Mesothelial cell of epicardium (in vitro differentiated cells): ENCODE measurements around the gene DBNL. TPM values are rescaled to one million over a fixed set of nuclear protein-coding genes. Genes with fewer than 3 reads are reported as not detected.

Experiments used
- DNase-seq, 2 experiments: peaks; one replicate each; pipeline ENCODE4 v3.0.0; 2021; ENCODE audit warnings: low spot score in 2 of 2; ENCODE audit not compliant: unreplicated experiment in 2 of 2
- H3K27ac Mint-ChIP-seq: 2 replicates; pipeline ENCODE4 v1.8.0; 2021; ENCODE audit warnings: mixed read lengths
- H3K27me3 Mint-ChIP-seq: 2 replicates; pipeline ENCODE4 v1.8.0; 2021; ENCODE audit warnings: low read depth, mixed read lengths
- H3K36me3 Mint-ChIP-seq: 2 replicates; pipeline ENCODE4 v1.8.0; 2021; ENCODE audit warnings: mixed read lengths
- H3K4me1 Mint-ChIP-seq: 2 replicates; pipeline ENCODE4 v1.8.0; 2021; ENCODE audit warnings: mixed read lengths
- H3K4me3 Mint-ChIP-seq: 2 replicates; pipeline ENCODE4 v1.8.0; 2021; ENCODE audit warnings: mild to moderate bottlenecking, moderate library complexity, mixed read lengths
- H3K9me3 Mint-ChIP-seq: 2 replicates; pipeline ENCODE4 v1.8.0; 2021; ENCODE audit warnings: mixed read lengths
- total RNA-seq: library from RNA; stranded (reverse); gene quantifications from 3 replicates; pipeline ENCODE4 v1.2.1, GENCODE V29; 2021
- TF ChIP-seq, protein P1 (sequence below): fragments of 200-600 bp; sonication (generic); IDR thresholded peaks from one replicate; pipeline ENCODE4 v1.5.0; 2021; ENCODE audit warnings: antibody characterized with exemption; ENCODE audit not compliant: unreplicated experiment

DBNL gene
- total RNA-seq, 1 donor from 2014 or later: 70.9 TPM

DNA sequence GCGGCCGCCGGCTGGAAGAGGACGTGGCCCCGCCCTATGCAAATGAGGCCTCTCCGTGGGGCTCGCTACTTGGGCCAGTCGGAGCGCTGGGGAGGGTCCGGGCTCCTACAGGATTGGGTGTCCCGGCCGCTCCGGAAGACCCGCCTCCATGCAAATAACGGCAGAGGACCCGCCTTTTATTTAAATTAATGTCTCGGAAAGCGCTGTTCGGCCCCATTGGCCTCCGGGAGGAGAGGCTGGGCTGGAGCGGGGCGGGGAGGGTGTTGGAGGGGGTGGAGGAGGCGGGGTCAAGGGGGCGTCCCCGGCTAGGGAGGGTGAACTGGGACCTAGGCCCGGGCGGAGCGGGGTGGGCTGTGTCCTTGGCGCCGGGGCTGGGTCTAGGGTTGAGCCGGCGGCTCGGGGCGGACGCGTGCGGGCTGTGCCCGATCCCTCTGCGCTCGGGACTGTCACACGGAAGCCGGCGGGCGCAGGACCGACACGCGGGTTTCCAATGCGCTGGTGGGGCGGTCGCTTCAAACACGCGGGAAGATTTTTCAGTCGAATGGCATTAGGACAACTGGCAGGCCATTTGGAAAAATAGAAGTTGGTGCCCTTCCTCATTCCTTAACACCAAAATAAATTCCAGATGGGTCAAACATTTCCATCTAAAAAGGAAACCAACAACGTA, 38.2 kb downstream of the DBNL start:
- TF ChIP-seq, protein P1, sequence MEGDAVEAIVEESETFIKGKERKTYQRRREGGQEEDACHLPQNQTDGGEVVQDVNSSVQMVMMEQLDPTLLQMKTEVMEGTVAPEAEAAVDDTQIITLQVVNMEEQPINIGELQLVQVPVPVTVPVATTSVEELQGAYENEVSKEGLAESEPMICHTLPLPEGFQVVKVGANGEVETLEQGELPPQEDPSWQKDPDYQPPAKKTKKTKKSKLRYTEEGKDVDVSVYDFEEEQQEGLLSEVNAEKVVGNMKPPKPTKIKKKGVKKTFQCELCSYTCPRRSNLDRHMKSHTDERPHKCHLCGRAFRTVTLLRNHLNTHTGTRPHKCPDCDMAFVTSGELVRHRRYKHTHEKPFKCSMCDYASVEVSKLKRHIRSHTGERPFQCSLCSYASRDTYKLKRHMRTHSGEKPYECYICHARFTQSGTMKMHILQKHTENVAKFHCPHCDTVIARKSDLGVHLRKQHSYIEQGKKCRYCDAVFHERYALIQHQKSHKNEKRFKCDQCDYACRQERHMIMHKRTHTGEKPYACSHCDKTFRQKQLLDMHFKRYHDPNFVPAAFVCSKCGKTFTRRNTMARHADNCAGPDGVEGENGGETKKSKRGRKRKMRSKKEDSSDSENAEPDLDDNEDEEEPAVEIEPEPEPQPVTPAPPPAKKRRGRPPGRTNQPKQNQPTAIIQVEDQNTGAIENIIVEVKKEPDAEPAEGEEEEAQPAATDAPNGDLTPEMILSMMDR: no peak
- DNase-seq: peak; percentile 93 to 95
- Mint-ChIP-seq H3K27ac (peak overlapping the region; percentile 73), H3K4me1 (peaks cover 21% of the 10 kb centered on the region), H3K27me3 (no peaks in the 10 kb centered on the region), H3K9me3 (no peaks in the 10 kb centered on the region), H3K4me3 (peak overlapping the region; percentile 81), H3K36me3 (peaks cover 7% of the 10 kb centered on the region)

DNA sequence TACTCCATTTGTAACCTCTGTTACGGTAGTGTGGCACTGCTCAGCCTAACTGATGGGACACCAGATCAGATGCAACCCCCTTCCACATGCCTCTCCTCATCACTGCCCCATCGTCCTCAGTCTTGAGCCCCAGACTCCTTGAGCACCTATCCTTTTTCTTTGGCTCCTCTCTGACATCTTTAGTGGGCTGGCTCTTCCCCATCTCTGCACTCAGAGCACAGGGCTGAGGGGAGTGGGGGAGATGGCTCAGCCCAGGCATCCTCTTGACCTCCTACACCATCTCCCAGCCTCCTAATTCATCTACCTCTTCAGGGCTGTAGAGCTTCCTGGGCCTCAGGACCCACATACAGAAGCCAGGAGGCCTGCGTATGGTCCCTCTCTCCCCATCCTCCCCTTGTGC, 39.3 kb downstream of the DBNL start:
- Mint-ChIP-seq H3K4me3 (peak overlapping the region; percentile 50), H3K27ac (no peak overlapping the region), H3K9me3 (no peaks in the 10 kb centered on the region), H3K4me1 (peaks cover 23% of the 10 kb centered on the region), H3K27me3 (no peaks in the 10 kb centered on the region), H3K36me3 (no peaks in the 10 kb centered on the region)
- TF ChIP-seq, protein P1: no peak
- no peak for DNase-seq

DNA sequence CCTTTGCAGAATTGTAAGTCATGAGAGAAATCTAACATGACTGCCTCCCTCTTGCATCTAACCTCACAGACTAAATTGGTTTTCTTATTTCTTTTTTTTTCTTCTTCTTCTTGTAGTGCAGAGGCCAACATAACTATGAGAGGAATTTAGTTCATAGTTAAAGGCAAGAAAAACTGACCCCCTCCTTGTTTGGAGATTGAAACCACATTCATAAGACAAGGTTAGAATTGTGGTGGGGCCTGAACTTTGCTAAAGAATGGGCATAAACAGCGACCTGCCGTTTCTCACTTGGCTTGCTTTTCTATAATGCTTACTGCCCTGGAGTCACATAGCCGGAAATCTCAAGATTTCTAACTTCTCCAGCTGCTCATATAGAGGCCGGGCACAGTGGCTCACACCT, 40.2 kb downstream of the DBNL start:
- DNase-seq: no peak
- Mint-ChIP-seq H3K4me3 (no peak overlapping the region), H3K27me3 (no peaks in the 10 kb centered on the region), H3K4me1 (peaks cover 23% of the 10 kb centered on the region), H3K36me3 (no peaks in the 10 kb centered on the region), H3K9me3 (no peaks in the 10 kb centered on the region), H3K27ac (peak overlapping the region; percentile 71)
- TF ChIP-seq, protein P1: no peak

DNA sequence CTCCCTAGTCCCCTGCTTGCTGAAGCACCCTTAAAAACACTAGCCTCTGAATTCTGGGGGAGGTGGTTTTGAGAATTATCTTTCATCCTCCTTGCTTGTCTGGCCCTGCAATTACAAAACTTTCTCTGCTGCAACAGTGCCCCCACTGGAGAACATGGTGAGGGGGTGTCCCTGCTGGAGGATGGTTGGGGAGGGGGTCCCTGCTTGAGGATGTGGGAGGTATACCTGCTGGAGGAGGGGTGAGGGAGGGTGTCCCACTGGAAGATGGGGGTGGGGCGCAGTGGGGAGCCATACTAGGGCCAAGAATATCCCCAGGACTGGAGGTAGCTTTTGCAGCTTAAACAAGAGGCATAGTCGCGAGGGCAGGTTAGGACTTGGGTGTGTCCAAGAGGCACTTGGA, 41.0 kb downstream of the DBNL start:
- Mint-ChIP-seq H3K27me3 (no peaks in the 10 kb centered on the region), H3K9me3 (no peaks in the 10 kb centered on the region), H3K27ac (no peak overlapping the region), H3K36me3 (no peaks in the 10 kb centered on the region), H3K4me3 (no peak overlapping the region), H3K4me1 (peaks cover 23% of the 10 kb centered on the region)
- TF ChIP-seq, protein P1: no peak
- DNase-seq: no peak

DNA sequence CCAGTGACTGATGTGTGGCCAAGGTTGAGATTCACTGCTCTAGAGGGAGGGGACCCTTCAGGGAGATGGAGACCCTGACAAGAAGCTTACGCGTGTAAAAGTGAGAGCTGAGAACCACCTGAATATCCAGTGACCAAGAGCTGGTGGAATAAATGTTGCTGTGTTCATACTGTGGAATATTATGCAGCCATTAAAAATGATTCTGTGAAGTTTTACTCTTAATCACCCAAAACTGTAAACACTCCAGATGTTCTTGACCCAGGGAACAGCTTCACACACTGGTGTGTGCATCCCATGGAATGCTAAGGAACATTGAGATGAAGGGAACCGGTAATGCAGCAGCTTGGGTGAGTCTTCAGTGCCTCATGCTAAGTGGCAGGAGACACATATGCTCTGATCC, 42.1 kb downstream of the DBNL start:
- no peak overlapping the region for H3K4me3 Mint-ChIP-seq
- H3K4me1 Mint-ChIP-seq: peaks cover 17% of the 10 kb centered on the region
- H3K27ac Mint-ChIP-seq: no peak overlapping the region
- no peaks in the 10 kb centered on the region for H3K36me3 Mint-ChIP-seq
- TF ChIP-seq, protein P1: no peak
- no peaks in the 10 kb centered on the region for H3K27me3 Mint-ChIP-seq
- H3K9me3 Mint-ChIP-seq: no peaks in the 10 kb centered on the region
- DNase-seq: no peak
